ENCODE measurements around the gene GALNT9.
A peak's percentile ranks its signal among the peaks of the same experiment; 100 is the strongest.

GALNT9 gene

DNA sequence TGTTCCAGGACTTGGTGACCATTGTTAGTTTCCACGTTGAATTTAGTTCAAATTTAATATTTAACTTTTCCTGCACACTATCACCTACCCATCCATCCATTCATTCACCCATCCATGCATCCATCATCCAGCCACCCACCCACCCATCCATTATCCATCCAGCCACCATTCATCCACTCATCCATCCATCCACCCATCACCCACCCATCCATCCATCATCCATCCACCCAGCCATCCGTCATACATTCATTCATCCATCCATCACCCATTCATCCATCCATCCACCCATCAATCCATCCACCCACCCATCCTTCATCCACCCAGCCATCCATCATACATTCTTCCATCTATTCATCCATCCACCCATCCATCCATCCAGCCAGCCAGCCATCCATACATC lies 163.3 kb downstream of the GALNT9 start:
- DNase-seq, result no peak

DNA sequence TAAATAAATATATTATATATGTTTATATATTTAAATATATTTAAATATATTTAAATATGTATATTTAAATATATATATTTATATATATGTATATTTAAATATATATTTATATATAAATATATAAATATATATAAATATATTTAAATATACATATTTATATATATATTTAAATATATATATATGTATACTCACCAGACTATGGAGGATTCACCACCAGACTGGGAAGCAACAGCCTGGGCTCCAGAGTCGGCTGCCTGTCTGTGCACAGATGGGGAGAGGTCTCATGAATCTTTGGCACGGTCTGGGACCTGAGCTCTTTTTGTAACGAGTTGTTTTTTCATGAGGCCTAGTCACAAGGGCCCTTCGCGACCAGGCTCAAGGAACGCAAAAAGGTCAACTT lies 163.8 kb downstream of the GALNT9 start:
- no peak for DNase-seq

DNA sequence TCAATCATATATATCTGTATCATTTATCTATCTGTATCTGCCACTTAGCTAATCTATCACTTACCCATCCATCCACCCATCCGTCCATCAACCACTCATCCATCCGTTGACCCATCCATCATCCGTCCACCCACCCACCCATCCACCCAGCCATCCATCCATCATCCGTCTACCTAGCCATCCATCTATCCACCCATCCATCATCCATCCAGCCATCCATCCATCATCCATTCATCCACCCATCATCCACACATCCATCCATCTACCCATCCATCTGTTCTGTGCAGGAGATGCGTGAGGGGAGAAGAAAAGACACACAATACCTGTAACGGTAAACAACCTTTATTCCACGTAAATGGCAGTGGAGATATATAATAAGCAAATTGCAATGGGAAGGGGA lies 165.0 kb downstream of the GALNT9 start:
- DNase-seq, result no peak

DNA sequence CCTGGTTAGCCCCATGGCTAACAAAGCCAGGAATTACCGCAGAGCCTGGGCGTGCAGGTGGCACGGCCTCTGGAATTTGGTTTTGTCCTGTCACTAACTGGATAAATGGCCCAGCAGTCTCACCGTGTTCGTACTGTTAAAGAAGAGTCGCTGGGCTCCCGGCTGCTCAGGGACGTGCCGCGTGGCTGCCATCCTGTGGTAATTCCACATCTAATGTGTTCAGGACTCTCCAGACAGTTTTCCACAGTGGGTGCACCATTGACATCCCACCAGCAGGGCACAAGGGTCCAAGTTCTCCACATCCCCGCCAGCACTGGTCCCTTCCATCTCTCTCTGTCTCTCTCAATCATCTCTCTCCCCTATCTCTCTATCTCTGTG lies 165.5 kb downstream of the GALNT9 start:
- no peak for DNase-seq

DNA sequence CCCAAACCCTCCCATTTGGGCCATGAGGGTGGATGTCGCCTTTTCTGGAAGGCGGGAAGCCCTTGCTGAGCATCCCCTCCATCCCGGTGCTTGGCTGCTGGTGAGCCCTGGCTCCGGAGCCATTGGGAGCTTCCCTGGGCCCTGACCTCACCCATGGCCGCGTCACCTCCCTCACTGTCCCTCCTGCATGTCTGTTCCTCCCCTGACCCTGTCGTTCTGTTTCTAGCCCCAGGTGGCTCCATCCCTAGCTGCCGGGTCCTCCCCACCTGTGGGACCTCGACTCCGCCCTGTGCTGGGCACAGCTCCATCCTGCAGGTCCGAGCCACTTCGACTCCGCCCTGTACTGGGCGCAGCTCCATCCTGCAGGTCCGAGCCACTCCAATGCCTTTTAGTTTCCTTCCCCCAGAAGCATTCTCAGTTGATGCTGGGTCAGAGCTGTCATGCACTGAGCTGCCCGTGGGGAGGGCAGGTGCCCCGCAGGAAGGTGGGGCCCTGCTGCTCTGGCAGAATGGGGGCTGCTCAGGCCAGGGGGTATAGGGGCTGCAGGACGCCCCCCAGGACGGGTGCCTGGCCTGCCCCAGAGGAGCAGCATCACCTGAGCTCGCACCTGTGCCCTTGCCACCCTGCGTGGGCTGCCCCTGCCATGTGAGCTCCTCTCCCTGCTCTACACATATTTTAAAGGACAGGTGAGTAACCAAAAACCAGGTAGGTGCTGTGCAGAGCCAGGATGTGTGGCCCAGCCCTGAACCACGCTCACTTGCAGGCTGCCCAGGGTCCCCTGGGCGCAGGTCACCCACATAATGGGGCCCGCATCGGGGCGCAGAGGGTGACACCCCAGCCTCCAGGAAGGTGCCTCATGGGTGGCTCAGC lies 166.1 kb downstream of the GALNT9 start:
- no peak for DNase-seq

DNA sequence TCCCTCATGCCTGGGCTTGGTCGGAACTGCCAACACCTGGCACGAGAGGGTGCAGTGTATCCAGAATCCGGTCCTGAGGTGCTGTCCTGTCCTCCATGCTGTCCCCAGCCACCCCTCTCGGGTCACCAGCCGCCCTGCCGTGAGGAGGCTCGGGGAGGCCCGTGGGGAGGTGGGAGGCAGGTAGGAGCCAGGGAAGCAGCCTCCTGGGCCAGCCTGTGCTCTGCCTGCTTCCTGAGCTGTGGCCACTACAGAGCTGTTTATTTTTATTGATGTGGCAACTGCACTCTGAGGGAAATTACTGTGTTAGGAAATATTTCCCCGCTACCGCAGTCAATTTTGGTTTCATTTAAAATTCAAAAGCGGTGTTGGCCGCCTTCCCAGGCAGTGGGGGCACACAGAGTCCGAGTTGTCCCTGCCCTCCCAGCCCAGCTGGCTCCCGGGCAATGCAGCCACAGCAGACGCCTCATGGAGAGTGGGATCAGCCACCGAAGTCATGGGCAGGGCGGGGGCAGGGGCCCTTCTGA lies 166.8 kb downstream of the GALNT9 start:
- no peak for DNase-seq

DNA sequence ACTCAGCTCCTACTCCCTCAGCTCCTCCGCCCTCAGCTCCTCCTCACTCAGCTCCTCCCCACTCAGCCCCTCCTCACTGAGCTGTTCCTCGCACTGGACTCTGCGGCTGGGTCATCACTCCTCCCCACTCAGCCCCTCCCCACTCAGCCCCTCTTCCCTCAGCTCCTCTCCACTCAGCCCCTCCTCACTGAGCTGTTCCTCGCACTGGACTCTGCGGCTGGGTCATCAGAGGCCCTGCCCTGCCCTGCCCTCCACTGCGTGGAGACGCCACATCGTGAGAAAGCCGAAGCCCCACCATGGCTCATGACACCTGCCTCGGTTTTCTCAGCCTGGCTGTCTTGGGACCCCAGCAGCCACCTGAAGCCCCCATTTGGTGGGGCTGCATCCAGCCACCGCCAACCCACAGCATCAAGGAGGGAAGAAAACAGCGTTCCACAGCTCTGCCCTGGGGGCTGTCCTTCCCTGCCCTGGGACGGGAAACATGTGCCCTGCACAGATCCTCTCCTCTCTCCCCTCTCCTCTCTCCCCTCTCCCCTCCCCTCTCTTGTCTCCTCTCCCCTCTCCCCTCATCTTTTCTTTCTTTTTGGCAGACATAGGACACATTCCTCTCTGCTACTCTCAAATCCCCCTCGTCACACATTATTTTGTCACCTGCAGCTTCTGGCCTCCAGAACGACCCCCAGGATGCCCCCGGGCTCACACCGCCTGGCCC lies 167.4 kb downstream of the GALNT9 start:
- no peak for DNase-seq

DNA sequence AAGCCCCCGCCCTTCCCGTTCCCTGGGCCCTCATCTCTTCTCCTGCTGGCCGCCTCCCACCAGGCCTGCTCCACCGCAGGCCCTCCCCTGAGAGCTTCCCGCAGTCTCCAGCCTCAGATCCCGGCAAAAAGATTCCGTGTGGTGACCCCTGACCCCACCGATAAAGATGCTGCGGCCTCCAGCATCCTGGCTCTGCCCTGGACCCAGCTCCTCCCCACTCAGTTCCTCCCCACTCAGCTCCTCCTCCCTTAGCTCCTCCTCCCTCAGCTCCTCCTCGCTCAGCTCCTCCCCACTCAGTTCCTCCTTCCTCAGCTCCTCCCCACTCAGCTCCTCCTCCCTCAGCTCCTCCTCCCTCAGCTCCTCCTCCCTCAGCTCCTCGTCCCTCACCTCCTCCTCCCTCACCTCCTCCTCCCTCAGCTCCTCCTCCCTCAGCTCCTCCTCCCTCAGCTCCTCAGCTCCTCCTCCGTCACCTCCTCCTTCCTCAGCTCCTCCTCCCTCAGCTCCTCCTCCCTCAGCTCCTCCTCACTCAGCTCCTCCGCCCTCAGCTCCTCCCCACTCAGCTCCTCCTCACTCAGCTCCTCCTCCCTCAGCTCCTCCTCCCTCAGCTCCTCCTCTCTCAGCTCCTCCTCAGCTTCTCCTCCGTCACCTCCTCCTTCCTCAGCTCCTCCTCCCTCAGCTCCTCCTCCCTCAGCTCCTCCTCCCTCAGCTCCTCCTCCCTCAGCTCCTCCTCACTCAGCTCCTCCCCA lies 168.2 kb downstream of the GALNT9 start:
- no peak for DNase-seq

DNA sequence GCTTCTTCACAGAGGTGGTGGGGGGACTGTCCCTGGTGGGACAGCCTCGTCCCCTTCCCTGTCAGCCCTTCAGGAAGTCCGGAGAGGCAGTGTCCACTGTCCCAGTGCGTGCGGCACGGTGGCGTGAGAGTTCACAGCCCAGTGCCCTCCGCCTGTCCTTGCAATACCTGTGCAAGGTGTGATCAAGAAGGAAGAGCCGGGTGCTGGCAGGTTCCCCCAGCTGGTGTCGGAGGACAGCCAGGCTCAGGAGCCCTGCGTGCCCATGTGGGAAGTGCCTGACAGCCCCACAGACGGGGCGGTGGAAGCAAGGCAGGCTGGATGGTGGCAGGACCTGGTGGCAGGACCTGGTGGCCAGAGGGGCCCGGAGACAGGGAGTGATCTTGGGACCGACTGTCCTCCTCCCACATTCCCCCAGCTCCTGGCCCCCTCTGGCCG lies 168.8 kb downstream of the GALNT9 start:
- DNase-seq, result no peak

DNA sequence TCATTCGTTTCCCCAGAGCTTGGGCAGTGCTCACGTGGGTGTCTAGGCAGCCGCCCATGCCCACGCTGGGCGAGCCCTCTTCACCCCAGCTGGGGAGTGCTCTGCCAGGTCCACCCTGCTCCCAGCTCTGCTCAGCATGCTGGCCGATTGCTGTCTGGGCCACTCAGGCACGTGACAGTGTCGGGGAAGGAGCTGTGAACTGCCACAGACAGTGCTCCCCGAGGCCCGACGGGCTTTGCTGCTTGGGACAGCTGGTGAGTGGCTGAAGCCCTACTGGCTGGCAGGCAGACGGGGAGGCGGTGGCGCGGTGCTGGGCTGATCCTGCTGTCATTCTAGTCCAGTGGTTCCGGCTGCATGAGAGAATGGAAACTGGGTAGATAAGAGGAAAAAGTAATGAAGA lies 169.4 kb downstream of the GALNT9 start:
- DNase-seq, result no peak

DNA sequence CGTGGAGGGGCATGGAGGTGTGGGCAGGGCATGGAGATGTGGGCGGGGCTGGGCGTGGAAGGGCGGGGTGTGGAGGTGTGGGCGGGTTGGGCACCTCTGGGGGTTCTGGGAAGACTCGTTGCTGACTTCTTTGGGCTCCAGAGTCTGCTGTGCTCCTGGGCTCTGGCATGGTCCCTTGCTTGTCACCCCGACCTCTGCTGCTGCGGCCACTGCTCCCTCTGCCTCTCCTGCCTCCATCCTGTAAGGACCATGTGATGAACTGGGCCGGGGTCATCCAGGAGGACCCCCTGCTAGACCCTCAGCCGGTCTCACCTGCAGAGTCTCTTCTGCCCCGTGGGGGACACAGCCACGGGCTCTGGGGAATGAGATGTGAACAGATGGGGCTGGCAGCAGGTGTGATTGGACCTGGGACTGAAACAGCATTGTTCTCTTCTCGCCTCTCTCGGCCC lies 169.8 kb downstream of the GALNT9 start:
- no peak for DNase-seq

DNA sequence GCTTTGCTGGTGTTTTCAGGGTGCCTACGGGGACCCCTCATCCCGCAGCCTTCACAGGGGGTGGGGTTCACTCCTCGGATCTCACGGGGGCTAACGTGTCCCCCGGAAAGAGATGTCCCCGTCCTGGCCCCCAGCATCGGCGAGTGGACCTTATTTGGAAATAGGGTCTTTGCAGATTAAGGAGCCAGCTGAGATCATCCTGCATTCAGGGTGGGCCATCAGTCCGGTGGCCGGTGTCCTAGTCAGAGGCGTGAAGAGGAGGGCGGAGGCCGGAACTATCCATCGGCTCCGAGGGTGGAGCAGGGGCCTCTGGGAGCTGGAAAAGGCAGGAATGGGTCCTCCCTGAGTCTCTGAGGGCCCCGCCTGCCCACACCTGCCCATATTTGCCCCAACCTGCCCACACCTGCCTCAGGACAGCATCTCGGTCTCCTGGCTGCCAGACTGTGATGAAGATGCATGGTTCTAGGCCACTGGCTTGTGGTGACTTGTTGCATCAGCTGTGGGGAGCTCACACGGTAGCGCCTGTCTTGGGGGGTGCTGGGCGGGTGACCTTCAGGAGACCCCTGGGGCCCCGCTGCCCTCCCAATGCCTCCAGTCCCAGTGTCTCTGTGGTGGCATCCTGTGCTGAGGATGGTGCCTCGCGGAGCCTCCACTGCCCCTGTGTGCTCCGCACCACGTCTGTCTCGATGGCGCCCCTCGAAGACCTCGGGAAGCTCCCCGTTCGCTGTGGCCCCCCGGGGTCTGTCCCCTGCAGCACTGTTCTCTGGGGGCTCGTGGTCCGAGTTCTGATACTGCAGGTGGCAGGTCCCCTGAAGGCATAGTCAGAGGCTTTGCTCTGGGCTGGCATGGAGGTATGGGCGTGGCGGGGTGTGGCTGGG lies 170.5 kb downstream of the GALNT9 start:
- no peak for DNase-seq

DNA sequence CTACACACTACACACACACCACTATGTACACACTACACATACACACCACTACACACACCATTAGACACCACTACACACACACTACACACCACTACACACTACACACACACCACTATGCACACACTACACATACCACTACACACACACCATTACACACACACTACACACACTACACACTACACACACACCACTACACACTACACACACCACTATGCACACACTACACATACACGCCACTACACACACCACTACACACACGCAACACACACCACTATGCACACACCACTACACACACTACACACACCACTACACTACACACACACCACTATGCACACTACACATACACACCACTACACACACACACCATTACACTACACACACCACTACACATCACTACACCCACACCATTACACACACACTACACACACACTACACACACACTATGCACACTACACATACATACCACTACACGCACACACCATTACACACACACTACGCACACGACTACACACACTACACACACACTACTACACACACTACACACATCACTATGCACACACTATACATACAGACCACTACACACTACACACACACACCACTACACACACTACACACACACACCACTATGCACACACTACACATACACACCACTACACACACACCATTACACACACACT lies 171.5 kb downstream of the GALNT9 start:
- no peak for DNase-seq

DNA sequence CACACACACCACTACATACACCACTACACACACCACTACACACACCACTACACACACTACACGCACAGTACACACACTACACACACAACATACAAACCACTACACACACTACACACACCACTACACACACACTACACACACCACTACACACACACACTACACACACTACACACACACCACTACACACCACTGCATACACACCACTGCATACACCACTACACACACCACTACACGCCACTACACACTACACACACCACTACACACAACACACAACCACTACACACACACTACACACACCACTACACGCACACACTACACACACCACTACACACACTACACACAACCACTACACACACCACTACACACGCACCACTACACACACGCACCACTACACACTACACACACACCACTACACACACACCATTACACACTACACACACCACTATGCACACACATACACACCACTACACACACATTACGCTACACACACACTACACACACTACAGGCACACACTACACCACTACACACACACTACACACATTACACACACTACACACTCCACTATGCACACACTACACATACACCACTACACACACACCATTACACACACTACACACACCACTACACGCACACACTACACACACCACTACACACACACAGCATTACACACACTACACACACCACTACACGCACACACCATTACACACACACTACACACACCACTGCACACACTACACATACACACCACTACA lies 172.6 kb downstream of the GALNT9 start:
- no peak for DNase-seq

DNA sequence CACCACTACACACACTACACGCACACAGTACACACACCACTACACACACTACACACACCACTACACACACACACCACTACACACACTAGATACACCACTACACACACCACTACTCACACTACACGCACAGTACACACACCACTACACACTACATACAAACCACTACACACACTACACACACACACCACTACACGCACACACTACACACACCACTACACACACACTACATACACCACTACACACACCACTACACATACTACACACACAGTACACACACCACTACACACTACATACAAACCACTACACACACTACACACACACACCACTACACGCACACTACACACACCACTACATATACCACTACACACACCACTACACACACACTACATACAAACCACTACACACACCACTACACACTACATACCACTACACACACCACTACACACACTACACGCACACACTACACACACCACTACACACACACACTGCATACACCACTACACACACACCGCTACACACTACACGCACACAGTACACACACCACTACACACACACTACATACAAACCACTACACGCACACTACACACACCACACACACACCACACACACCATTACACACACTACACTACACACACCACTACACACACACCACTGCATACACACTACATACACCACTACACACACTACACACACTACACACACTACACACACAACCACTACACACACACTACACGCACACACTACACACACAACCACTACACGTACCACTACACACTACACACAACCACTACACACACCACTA lies 173.4 kb downstream of the GALNT9 start:
- no peak for DNase-seq

DNA sequence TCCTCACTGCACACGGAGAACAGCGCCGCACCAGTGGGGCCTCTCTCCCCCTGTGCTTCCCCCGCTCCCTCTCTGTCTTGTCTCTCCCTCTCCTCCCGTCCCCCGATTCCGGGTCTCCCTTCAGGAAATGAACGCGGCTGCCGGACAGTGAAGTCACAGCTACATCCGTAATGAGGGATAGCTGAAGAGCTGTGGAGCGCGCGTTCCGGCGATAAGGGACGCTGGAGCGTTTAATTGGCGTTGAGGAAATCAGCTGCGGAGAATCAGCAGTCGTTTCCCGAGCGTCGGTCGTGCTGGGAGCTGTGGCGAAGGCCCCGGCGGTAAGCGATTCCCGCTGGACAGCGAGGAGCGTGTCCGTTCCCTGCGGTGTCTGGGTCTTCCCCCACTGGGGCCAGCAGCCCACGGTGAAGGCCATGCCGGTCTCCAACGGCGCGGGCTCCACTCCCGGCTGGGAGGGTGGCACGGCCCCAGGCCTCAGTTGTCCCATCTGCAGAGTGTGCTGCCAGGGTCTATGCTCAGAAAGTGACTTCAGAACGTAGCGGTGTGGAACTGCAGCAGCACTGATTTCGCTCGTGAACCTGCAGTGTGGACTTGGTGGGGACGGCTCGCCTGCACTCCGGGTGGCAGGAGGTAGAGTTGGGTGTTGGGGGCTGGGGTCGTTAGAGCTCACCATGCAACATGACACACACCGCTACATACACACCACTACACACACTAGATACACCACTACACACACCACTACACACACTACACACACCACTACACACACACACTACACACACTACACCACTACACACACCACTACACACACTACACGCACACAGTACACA lies 174.2 kb downstream of the GALNT9 start:
- DNase-seq, result no peak

DNA sequence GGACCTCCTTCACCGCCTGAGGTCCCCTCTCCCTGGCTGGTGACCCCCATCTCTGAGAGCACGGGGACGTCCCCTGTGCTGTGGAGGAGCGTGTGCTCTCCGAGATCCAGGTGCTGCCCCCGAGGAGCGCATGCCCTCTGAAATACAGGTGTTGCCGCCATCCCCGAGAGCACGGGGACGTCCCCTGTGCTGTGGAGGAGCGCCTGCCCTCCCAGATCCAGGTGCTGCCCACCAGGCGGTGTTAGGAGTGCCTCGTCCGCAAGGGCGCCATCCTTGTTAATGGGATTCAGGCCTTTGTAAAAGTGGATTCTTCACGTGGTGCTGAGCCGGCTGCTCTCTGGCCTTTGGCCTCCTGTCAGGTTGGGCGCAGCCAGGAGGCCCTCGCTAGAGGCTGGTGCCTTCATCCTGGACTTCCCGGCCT lies 175.0 kb downstream of the GALNT9 start:
- no peak for DNase-seq

DNA sequence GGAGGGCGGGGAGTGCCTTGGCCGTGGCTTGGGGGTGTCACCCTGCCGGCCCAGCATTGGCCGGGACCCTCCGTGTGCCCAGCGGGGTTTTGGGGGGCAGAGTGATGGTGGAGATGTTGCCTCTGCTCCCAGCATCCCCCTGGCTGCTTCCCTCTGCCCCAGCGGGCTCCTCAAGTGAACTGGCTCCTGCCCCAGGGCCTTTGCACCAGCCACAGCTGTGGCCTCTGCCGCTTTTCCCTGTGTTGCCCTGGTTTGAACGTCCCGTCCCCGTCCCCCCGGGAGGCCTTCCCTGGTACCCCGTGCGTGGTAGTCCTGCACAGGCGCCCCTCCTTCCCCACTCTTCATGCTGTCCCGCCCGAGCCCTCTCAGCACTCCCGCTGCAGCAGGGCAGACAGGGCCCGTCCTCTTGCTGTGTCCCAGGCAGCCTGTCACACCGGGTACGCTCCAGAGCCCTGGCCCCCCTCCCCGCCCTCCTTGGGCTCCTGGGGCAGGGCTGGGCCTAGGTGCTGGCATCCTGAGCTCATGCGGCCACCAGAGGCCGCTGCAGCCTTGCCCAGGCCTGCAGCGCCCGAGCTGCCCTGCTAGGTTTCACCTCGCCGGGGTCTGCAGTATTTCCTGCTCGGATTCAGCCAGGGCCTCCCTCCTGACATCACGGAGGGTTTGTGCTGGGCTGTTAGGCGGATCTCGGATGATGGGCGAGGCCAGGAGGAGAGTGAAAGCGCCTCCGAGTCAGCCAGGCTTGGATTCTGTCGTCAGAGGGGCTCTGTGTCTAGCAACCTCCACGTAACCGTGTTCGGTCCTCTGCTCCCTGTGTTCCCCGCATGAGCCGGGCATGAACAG lies 175.7 kb downstream of the GALNT9 start:
- peak; percentile 53 for DNase-seq
